Astrocyte of the cerebellum (primary cell): ENCODE results near the gene BOD1.
A peak's percentile ranks its signal among the peaks of the same experiment; 100 is the strongest.
"Not testable (repeated sequence)": the region's sequence is repeated elsewhere in the genome, so short reads cannot be mapped to it uniquely, and the experiment has no call there.

Source experiments
- DNase-seq: peaks from one replicate; pipeline ENCODE4 v3.0.0-alpha.2; 2011; ENCODE audit warnings: low read depth
- H3K4me3 ChIP-seq: 2 replicates; pipeline ENCODE4 v1.5.1; 2011; ENCODE audit warnings: mild to moderate bottlenecking, low read depth, low read length, moderate library complexity
- CTCF ChIP-seq: IDR thresholded peaks from 2 replicates; pipeline ENCODE4 v1.5.1; 2012; ENCODE audit warnings: low read length, low read depth, moderate library complexity, mild to moderate bottlenecking; ENCODE audit errors: missing control alignments
- in situ Hi-C: cut with HindIII; loops from 2 replicates; pipeline ENCODE4 v1.10.0; 2017; ENCODE audit warnings: low sequenced_read_pairs

The BOD1 gene

GRCh38 chr5:173595841-173596240 is 20.6 kb downstream of the BOD1 start:
- no peak for TF ChIP-seq CTCF
- H3K4me3 ChIP-seq = no peak overlapping the region
- no peak for DNase-seq
- in situ Hi-C loops = no loop called here

- H3K4me3 ChIP-seq = no peak overlapping the region
- in situ Hi-C loops = no loop called here
- TF ChIP-seq CTCF = no peak
- DNase-seq = no peak
Observed at GRCh38 chr5:173594061-173594460, 22.4 kb downstream of the BOD1 start.

- no peak for DNase-seq
- peak; percentile 44 for TF ChIP-seq CTCF
- no peak overlapping the region for H3K4me3 ChIP-seq
- in situ Hi-C loops = no loop called here
Observed at GRCh38 chr5:173592050-173592669, 24.3 kb downstream of the BOD1 start.

GRCh38 chr5:173591056-173591514 is 25.4 kb downstream of the BOD1 start:
- no peak for TF ChIP-seq CTCF
- no peak overlapping the region for H3K4me3 ChIP-seq
- in situ Hi-C loops = no loop called here
- no peak for DNase-seq

GRCh38 chr5:173590436-173591055 is 25.9 kb downstream of the BOD1 start:
- no peak overlapping the region for H3K4me3 ChIP-seq
- in situ Hi-C loops = no loop called here
- DNase-seq = no peak
- TF ChIP-seq CTCF = no peak

- in situ Hi-C loops, H3K4me3 ChIP-seq, DNase-seq: not testable (repeated sequence)
Observed at GRCh38 chr5:173586133-173586532, 30.3 kb downstream of the BOD1 start.

GRCh38 chr5:173583346-173583745 is 33.1 kb downstream of the BOD1 start:
- in situ Hi-C loops = no loop called here
- H3K4me3 ChIP-seq = no peak overlapping the region
- TF ChIP-seq CTCF = no peak
- DNase-seq = no peak
